ENCODE results near the gene SYCP2.

Gene SYCP2

DNA sequence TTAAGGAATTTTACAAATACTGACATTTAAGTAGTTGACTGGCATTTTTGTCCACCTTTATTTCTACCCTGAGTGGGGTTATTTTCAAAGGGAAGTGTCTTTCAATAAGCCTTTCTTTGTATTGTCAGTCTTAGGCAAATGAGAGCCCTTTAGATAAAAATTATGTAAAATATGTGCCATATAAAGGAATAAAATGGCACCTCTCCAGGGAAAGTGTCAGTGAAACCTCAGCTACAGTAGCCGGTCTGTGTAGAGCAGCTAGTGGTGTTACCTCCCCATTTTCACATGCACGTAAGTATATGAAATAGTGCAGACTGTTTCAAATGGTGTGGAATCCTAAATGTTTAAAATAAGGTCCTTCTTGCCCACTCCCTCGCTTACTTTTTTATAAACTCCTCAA is 11.7 kb upstream of the SYCP2 start:
- no peak for DNase-seq (ENCODE audit: low read depth)

DNA sequence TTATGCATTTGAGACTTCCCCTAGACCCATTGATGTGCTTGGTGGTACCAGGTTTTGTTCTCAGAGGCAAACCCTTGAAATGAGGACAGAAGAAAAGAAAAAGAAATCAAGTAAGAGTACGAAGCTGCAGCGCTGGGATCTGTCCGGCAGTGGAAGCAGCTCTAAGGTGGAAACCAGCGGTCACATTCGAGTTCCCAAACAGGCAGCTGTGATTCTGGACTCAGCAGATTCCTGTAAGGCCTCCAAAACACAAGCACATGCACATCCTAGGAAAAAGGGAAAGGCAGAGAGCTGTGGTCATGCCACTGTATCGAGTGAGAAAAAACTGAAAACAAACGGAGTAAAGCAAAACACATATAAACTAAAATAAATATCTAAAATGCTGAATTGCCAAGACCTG is 11.3 kb upstream of the SYCP2 start:
- DNase-seq (ENCODE audit: low read depth), result no peak

DNA sequence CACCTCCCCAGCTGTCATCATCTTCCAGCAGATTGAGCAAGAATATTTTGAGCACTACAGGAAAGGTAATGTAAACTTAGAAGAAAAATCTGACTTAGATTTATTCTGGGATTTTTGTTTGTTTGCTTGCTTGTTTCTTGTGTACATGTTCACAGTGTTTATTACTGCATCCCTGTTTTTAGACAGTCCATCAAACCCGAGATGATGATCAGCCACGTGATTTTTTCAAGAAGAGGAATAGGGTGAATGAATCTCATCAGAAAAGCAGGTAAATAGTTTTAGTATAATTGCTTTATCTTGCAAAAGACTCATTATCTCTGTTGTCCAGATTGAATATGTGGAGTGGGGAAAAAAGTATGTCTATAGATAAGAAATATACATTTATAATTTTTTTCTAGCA is 8.8 kb upstream of the SYCP2 start:
- DNase-seq (ENCODE audit: low read depth), result no peak

DNA sequence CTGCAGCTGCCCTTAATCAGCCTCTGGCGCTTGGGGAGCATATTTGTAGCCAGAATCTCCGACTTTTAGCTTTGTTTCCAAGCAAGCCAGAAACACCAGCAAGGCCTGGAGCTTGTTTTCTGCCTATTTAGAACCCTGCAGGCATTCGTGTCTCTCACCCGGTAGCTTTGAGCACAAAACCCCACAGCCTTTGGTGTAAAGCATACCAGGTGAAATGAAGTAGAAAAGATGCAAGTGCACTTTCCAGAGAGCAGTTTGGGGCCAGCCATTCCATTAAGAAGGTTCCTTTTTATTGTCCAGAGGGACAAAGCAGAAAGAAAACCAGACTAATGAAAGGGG is 7.5 kb upstream of the SYCP2 start:
- no peak for DNase-seq (ENCODE audit: low read depth)

DNA sequence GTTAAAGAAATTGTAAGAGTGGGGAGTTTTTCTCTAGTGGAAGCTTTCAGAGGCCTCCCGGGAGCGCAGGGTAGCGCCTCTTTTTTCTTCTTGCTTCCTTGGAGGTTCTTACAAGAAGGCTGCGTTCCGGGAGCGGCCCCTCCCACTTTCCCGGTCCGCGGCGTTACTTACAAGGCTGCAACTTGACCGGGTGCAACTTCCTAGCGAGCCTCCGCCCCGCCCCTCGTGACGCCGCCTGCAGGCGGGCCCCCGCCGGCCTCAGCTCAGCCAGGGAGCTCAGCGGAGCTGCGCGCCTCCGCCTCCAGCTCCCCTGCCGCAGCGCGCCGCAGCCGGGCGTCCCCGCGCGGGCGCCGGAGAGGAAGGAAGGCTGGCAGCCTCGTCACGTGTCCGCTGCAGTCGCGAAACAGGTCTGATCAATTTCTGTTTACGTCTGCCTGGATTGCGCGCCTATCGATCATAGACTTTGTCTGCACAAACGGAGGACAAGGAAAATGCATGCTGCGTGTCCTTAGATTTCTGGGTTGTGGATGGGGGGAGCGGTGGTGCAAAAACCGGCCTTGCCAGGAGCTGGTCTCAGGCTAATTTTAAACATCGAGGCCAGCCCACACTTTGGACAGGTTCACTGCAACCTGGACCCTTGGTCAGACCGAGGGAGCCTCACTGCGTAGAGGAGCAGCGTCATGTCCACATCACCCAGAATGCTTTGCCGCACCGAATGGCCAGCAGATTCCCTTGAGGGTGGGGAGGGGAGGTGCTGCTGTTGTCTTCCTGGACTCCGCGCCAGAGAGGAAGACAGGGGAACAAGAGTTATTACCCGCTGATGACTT is 6.9 kb upstream of the SYCP2 start, which contains the start of the genes FAM217B and PPP1R3D:
Gene FAM217B, plus strand, starts transcription at position 261 of the 827 bp plus-strand sequence. CDS start 3,555 bp downstream, outside the sequence.
Gene PPP1R3D, minus strand, starts transcription at position 177 of the 827 bp plus-strand sequence. CDS start 374 bp downstream, outside the sequence.
- peak; percentile 74 for DNase-seq (ENCODE audit: low read depth)

- no peak for DNase-seq (ENCODE audit: low read depth)
Observed at GRCh38 chr20:59939879-59940128, 6.4 kb upstream of the SYCP2 start.

DNA sequence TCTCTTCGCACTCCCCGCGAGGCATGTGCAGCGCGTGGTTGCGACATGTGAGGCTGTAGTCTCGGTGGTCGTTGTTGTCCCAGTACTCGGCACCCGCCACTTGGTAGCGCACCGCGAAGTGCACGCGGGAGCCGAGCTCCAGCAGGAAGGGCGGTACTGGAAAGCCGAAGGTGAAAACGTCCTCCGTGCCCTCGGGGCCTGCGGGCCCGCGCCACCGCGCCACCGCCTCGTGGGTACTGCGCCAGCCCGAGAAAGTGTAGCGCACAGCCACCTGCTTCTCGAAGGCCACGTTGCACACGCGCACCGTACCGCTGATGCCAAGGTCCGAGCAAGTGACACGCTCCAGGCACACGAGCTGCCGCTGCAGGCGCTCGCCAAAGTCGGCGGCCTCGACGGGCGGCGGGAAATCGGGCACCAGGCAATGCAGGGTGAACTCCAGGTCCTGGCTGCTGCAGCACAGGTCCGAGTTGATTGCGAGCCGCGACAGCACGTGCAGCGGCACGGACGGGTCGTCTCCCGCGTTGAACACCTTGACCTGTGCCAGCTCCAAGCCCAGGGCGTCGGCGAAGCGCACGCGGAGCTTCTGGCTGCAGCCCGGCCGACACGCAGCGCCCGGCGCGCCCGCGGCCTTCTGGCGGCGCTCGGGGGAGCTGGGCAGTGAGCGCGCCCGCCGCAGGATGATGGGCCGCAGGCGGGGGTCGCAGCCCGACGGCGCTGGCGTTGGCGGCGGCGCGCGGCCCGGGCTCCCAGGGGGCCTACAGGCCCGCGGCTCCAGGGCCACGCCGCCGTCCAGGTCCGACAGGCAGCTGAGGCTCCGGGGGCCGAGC is 5.8 kb upstream of the SYCP2 start:
- DNase-seq (ENCODE audit: low read depth), result no peak

GRCh38 chr20:59938696-59939051 is 5.2 kb upstream of the SYCP2 start:
- DNase-seq (ENCODE audit: low read depth), result no peak

DNA sequence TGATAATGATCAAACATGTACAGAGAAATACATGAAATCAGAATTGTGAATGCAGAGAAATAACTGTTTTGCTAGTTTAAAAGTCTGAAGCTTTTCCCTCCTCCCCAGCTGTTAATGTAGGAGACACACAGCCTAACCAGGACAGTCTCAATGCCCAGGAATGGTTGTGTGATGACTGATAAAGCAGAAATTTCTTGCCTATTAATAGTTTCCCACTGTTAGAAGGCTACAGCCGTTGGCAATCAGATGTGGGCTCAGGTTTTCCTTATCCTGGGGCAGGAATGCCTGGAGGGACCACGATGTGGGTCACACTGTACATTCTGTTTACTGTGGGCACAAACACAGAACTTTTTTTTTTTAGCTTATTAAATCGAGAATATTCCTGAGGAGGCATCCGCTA is 4.8 kb upstream of the SYCP2 start:
- no peak for DNase-seq (ENCODE audit: low read depth)

GRCh38 chr20:59937150-59937549 is 3.7 kb upstream of the SYCP2 start:
- DNase-seq (ENCODE audit: low read depth), result no peak

- DNase-seq (ENCODE audit: low read depth), result no peak
Observed at GRCh38 chr20:59936409-59936808, 3.0 kb upstream of the SYCP2 start.

DNA sequence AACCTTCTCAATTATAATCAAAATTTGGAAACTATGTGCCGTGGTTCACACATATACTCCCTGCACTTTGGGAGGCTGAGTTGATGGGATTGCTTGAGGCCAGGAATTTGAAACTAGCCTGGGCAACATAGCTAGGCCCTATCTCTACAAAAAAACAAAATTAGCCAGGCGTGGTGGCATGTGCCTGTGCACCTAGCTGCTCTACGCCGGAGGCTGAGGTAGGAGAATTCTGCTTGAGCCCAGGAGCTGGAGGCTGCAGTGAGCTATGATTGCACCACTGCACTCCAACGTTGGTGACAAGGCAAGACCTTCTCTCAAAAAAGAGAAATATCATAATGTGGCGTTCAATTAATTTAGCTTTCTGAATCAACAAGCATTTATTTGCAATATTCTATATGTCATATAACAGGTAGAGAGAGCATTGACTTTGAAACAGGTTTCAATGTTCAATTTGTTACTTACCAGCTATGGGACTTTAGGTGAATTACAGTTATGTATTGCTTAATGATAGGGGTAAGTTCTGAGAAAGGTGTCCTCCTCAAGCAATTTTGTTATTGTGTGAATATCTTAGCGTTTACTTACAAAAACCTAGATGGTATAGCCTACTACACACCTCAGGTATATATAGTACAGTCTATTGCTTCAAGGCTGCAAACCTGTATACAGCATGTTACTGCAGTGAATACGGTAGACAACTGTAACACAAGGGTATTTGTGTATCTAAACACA is 2.2 kb upstream of the SYCP2 start:
- DNase-seq (ENCODE audit: low read depth), result no peak

- DNase-seq (ENCODE audit: low read depth), result peak; percentile 54
Observed at GRCh38 chr20:59933849-59934585, 580 bp upstream of the SYCP2 start.

GRCh38 chr20:59932616-59933295 is 681 bp downstream of the SYCP2 start:
- DNase-seq (ENCODE audit: low read depth), result no peak

DNA sequence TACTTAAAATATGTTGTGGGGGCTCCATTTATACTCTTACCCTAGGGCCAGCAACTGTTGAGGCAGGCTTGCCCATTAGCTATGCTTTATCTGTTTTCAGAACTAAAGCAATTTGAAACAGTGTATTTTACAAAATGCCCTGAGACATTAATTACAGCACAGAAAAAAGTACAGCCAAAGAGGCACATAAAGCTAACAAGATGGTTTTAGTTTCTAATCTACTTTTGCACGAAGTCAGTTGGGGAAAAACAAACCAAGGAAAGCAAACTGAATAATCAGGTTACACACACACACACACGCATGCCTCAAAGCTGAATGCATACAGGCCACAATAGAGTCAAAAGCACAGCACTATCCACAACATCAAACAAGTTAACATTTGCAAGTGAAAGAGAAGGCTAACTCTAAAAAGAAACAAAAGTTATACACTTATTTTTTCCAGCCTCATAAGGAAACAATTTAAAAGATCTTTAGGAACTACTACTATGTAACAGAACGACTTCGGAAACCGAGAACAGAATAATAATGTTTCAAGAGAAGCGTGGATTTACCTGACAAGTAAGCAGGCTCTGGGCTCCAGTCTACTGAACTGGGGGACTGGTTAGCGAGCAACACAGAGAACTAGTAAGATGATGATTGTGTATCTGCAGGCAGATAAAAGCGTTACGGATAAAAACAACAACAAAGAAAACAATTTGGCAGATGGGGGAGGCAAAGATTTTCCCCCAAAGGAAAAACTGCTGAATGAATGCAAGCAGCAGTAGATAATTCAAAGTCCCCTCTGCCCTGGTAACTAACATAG is 1.7 kb downstream of the SYCP2 start:
- no peak for DNase-seq (ENCODE audit: low read depth)

DNA sequence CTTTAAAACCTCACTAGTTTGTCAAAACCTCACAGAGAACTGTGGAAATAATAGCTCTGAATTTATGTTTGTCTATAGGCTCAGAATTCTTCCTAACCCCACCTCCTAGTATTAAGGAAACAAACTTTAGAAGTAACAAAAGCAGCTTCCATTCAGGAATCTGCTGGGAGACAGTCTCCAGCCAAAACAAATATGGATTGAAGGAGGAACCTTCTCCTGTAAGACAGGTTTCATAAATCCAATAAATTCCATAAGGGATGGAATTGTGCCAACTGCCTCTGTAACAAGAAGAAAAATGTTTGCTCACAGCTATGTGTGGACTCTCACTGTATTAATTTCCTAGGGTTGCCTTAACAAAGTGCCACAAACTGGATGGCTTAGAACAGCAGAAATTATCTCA is 7.5 kb downstream of the SYCP2 start:
- DNase-seq (ENCODE audit: low read depth), result no peak

- no peak for DNase-seq (ENCODE audit: low read depth)
Observed at GRCh38 chr20:59925359-59925758, 8.1 kb downstream of the SYCP2 start.

DNA sequence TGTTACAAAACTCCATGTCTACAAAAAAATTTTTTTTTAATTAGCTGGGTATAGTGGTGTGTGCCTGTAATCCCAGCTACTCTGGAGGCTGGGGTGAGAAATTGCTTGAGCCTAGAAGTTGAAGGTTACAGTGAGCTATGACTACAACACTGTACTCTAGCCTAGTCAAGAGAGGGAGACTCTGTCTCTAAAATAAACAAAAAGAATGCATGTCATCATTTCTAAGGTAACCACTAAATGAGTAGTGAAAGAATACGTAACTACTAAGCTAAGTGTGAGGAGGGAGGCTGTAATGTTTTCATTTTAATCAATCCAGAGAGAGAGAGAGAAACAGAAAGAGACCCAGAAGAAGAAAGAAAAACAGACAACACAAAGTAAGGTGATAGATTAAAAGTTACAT is 9.9 kb downstream of the SYCP2 start:
- no peak for DNase-seq (ENCODE audit: low read depth)

GRCh38 chr20:59920944-59921343 is 12.5 kb downstream of the SYCP2 start:
- no peak for DNase-seq (ENCODE audit: low read depth)

- no peak for DNase-seq (ENCODE audit: low read depth)
Observed at GRCh38 chr20:59912609-59913008, 20.8 kb downstream of the SYCP2 start.

DNA sequence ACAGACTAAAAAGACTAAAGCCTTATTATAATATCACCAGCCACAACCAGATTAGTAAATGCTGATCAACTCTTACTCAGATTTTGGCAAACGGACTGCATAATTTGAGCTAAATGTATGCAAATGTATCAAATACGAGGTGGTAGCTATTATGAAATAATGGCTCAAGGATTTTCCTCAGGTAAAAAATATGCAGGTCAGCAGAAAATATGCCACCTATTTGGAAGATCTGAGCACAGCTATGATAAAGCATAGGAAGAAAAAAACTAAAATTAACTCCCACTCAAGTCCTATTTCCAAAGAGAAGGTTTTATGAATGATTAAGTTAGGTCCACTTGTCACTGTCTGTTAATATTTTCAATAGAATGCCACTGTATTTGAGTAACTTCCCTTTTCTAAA is 22.4 kb downstream of the SYCP2 start:
- no peak for DNase-seq (ENCODE audit: low read depth)
